ENCODE measurements around the gene KIAA2012.
"Not testable (repeated sequence)": the region's sequence is repeated elsewhere in the genome, so short reads cannot be mapped to it uniquely, and the experiment has no call there.

Gene KIAA2012

DNA sequence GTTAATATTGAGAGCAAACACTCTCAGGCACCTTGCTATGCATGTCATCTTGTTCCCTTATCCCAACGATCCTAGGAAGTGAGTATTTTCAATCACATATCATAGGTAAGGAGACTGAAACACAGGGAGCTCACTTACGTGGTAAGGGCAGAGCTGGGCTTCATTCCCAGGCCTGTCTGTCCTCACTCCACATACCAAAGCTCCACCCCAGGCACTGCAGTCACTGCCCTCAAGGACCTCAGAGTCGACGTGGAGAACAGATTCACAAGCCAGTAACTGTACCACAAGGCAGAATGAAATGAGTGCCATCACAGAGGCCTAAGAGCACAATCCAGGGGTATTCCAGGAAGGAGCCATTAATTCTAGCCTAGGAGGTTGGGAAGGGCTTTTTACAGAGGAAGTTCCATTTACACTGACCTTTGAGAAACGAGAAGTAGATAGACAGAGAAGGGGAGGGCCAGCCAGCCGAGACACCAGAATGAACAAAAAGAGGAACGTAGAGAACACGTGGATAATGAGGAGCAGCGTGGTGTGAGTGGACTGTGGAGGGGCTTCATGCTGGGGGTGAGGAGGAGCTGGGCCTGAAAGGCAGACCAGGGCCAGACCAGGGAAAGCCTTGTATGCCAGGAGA lies 48.6 kb downstream of the KIAA2012 start:
- DNase-seq: no peak

DNA sequence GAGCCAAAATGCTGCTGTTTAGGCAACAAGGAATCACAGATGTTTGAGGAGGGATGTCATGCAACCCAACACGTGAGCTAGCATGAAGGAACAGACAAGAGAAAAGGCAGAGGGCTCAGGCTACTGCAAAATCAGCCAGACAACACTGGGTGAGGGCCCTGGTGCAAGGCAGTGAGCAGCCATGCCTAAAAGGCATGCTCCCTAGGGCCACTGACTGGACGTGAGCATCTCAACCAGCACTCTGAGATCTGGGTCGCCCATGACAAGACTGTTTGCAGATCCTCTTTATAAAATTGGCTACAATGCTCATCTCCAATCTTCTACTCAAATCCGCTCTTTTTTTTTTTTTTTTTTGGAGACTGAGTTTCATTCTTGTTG lies 49.1 kb downstream of the KIAA2012 start:
- DNase-seq: no peak

DNA sequence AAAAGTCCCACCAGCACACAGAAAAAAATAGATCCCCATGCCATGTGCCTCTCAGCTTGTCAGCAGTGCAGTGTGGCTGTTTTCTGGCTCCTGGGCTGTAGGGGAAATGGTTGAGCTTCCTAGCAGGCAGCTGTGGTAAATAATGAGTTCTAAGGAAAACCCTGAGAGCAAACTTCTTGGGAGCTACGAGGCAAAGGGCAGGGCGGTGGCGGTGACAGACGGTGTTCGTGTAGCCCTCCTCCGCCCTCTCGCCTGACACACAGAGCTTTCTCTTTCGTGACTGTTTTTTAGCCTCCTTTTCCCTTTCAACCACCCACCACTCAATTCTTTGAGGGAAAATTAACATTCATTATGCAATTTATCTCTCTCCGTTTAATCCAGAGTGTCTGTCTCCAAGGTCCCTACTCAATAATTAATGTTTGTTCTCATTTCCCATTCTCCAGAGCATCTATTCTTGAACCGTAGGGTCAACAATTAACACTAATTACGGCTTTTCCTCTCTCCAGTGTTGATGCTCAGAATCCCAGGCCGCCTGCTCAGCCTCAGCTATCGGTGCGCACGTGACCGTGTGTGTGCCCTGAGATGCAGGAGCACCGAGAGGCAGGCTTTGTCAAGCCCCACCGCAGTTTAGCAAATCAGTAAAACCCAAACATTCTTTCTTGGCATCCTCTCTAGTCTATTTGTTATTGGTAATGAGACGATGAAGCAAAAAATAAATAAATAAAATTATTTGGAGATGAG lies 50.1 kb downstream of the KIAA2012 start:
- no peak for DNase-seq

DNA sequence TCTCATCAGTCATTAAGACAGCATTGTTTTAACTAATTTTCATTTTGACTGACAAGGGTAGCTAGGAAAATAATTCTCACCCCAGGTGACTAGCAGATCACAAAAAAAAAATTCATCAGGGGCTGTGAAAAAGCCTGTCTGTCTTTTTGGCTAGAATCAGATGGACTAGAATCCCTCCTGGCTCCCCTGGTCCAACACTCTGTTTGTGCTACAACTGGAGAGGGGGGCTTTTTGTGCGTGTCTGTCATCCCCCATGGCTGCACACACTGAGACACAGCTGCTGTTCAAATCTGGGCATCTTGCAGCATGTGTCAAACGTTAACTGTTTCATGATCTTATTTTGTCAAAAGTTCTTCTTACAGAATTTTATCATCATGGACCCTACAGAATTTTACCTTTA lies 51.2 kb downstream of the KIAA2012 start:
- no peak for DNase-seq

DNA sequence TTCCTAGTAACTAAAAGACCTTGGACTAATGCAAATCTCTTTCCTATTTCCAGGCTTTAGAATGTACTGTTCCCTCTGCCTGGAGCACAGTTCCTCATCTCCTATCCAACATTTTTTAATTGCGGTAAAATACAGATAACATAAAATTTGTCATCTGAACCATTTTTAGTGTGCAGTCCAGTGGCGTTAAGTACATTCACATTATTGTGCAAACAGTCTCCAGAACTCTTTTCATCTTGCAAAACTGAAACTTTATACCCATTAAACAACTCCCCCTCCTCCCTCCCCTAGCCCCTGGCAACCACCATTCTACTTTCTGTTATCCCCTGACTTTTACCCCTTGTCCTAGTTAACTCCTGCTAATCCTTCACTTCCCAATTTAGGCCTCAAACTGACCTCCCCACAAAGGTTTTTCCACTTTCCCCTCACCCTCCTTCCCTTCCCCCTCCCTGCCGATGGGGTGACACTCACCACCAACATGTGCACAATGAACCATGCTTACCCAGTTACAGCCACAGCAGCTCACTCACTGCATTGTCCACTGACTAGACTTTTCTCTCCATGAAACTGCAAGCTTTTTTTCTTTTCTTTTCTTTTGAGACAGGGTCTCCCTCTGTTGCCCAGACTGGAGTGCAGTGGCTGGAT lies 54.8 kb downstream of the KIAA2012 start:
- DNase-seq: no peak

DNA sequence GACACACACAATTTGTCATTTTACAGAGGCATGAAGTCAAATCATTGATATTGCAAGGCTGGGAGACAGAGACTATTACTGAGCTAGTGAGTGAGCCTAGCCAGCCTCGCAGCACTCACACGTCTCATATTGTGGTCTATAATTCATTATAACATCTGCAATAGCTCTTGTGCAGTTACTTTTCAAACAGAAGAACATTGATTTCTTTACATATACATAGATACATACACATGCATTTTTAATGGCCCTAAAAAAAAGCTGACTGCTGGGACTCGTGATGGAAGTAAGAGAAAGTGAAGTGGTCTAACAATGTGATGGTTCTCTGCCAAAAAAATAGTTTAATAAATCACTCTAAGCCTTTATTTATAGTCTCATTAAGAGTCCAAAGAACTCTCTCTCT lies 56.8 kb downstream of the KIAA2012 start:
- DNase-seq: no peak

DNA sequence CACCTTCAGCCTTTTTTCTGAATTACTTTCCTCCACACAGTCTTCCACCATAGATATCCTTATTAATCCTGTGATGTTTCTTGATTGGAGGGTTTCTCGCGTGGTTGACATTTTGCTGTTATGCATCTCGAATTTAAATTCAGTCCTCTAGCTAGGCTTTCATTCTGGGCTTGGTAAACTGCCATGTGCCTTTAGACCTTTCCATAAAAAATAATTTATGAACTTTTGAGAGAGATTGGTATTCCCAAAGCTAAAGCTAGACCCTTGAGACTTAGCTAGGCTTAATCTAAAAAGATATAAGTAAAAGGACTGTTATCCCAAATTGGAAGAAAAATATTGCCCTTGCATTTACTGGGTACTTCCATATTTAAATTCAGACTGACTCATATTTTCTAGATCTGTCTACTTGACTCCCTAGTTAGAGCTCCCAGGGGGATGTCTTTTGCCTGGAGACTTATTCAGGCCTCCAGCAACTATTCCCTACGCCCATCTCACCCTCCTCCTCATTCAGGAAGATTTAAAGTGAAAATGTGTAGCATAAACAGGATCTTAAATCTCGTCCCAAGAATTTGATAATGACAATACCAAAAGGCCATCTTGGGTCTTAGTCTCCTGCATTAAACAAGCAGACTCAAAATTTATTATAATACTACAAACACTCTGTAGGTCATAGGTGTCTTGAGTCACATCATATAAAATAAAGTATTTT lies 60.3 kb downstream of the KIAA2012 start:
- no peak for DNase-seq

DNA sequence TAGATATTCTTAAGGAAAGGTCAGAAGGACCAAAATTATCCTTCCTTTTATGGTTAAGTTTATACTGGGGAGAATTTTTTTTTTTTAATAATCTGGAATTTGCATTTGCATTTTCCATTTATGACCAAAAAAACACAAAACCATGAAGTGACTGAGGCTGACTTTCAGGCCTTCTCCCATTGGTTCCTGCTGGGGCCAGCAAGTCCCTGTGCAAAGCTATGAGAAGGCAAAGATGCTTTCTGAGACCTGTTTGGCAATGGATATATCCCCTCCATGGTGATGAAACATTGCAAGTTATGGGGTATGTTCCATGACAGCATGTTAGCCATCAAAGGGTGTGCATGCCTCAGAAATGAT lies 60.8 kb downstream of the KIAA2012 start:
- no peak for DNase-seq

DNA sequence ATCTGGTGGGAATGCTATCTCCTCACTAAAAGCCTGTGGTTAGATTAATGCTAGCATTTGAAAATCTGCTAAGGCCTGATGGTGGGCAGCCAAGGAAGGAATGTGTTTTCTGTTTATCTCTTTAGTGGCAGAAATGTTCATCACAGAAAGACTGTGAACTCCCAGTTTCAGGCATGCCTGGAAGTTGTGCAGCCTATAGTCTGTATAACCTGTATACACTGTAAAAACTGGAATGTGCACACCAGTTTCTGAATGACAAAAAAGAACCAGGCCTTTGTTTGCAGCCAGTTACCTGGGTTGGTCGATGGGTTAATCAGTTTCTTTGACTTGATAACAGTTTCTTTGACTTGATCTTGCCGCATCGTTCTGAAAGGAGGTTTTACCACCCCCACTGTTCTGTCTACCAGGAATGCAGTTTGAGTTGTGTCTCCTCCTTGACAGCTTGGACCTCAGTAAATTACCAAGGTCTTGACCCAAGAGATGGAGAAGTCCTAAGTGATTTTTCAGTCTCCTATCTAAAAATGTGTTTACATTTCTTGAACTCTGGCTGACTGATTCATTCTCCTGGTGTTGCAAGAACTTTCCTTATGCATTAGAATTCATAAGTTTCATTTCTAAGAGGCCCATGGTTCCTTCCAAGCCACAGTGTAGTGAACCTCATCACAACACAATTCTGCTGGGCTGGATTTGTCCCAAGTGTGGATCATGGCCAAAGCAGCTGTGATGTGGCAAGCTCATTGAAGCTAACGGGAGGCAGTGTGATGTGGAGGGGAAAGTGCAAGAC lies 62.2 kb downstream of the KIAA2012 start:
- no peak for DNase-seq

DNA sequence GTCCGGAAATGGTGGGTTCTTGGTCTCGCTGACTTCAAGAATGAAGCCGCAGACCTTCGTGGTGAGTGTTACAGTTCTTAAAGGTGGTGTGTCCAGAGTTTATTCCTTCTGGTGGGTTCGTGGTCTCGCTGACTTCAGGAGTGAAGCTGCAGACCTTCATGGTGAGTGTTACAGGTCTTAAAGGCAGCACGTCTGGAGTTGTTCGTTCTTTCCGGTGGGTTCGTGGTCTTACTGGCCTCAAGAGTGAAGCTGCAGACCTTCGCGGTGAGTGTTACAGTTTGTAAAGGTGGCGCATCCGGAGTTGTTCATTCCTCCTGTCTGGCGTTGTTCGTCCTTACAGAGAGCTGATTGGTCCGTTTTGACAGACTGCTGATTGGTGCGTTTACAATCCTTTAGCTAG lies 63.0 kb downstream of the KIAA2012 start:
- not testable (repeated sequence) for DNase-seq

DNA sequence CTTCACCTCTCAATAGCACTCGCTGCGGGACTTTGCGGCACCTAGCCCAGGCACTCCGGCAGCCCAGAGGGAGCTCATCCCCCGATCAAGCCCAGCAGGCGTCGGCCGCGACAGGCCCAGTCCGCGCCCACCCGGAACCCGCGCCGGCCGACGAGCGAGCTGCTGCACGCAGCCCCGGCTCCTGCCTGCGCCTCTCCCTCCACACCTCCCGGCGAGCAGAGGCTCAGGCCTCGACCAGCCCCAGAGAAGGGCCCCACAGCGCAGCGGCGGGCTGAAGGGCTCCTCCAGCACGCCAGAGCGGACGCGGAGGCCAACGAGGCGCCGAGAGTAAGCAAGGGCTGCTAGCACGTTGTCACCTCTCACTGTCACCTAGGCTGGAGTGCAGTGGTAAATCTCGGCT lies 63.5 kb downstream of the KIAA2012 start:
- no peak for DNase-seq

DNA sequence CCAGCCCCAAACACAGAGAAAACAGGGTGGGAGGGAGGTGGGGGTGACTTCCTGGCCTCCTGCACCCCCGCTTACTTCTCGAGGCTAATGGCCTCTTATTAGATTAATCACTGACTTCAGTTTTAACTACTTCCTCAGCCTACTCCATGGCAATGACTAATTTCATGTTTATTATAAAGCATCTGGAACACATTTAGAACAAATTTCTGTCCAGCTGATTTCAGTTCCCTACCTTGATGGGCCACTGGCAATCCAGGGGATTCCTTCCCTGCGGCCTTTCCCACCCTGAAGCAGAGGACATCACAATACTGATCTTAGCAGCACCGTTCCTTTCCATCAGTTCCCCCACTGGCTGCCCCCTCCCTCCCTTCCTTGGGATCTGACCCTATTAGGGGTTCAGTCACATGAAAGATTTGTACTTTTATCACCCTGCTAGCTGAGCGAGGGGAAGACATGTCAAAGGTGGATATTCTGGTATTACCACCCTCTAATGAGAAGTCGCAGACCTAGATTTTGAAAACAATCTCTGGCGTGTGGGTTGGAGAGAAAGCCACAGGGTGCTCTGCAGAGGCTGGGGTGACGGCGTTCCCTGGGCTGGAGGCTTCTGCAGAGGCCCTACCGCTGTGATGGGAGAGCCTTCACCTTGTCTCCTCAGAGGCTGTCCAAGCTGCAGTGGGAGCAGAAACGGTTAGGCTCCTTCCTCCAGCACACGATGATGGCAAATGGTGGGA lies 67.6 kb downstream of the KIAA2012 start:
- DNase-seq: no peak

DNA sequence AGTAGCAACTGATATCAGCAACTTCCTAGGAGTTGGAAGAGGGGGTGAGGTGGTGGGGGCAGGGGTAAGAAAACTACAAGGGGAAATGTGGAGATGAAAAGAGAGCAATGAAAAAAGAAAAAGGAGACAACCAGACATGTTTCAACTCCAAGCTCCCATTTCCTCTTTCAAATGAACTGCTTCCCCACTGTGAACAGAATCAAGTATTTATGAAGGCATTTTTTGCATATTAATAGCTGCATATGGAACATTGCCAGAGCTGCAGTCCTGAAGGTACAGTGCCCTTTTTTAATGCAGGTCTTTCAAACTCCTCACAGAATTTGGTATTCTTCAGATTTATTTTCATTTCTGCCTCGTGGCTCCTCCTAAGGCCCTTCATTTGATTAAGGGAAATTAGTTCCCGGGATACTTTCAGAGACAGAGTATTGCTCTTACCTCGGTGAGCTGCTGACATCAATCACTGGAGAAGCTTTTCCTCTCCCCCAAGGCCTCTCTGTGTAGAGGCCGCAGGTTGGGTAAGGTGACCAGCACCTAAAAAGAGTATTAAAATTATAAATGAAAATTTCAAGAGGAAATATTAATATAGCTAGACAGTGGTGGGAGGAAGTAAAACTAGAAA lies 68.4 kb downstream of the KIAA2012 start:
- DNase-seq: no peak

DNA sequence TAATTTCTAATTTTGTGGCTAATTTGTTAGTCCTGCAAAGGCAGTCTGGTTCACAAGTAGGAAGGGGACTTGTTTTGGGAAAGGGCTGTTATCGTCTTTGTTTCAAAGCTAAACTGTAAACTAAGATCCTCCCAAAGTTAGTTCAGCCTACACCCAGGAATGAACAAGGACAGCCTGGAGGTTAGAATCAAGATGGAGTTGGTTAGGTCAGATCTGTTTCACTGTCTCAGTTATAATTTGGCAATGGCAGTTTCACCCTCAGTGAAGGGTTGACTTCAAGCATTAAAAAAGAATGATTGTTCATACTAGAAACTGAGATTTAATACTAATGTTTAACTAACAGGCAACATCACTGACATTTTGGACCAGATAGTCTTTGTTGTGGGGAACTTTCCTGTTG lies 69.5 kb downstream of the KIAA2012 start:
- no peak for DNase-seq

DNA sequence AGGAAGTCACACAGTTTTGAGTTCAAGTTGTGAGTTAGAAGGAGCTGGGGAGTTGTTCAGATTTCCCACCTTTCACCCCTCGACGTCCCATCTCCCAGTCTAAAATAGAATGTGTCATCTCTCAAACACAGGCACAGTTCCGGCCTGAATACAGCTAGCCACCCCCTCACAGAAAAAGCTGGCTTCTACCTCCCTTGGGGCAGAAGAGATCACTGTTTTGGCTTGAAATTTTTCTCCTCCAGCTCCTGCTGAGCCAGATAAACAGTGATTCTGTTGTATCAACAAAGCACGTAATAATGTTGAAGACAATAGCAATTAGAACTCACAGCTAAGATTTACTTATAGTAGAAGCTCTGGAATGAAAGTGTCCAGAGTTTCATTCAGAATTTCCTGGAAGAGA lies 74.7 kb downstream of the KIAA2012 start:
- DNase-seq: no peak

DNA sequence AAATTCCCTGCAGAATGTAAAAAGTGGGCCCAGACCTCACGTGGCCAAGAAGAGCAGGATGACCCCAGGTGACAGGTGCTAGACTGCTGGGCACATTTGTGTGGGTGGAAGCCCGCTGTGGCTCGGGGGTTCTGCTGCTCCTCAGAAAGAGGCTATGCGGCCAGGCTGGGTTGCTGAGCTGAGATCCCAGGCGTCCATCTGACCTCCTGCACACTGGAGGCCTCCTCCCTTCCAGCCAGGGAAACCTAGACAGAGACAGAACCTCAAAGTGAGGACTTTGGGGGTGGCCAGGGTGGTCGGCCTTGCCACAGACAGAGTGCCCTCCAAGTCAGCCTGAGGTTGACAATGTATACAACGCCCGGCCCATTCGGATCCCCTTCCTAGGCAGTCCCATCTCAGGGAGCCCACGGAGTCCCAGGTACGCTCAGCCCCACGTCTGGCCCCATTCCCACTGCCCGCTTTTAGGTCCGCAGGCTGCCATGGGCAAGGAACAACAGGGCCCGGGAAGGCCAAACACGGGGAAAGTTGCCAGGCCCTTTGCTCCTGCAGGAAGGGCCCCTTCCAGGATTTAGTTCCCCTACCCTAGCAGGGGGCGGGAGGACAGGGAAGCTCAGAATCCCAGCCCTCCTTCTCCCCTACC lies 75.6 kb downstream of the KIAA2012 start:
- DNase-seq: no peak

DNA sequence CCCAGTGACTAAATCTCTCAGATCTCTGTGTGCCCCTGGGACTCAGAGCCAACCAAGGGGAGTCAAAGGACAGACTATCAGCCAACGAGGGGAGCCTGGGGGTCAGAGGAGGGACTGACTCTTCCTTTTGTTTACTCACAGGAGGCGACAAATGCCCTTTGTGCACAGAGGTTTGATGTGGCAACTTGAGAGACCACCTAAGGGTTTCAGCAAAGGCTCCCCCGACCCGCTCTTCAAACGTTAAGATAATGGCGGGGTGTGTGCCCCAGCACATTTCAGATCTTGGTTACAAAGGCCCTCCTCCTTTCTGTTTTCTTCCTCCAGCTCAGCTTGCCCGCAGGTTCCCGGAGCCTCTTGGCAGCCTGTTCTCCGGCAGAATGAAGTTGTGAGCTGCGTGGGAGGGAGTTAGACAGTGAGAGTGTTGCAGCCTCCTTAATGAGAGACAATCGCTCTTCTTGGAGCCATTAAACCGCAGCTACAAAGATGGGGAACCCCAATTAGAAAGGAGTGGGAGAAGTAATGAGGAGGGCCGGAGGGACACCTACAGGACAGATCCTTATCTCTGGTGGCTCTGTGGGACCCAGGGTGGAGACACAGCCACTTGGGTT lies 76.2 kb downstream of the KIAA2012 start:
- no peak for DNase-seq

DNA sequence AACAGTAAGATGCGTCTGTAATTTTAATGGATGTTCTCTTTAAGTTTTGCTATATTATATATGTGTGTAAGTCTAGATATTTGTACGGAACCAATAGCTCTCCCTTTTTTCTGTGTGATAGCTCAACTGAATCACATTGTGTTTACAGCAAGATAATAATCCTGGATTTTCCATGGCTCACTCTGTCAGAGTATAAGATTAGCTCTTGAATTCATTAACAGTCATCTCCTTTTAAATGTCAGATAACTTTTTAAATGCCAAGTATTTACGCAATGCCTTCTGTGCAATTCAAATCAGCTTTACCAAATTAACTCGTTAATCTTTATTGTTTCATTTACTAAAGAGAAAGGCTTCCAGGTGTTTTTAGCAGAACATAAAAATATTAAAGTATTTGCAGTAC lies 76.9 kb downstream of the KIAA2012 start:
- DNase-seq: no peak

DNA sequence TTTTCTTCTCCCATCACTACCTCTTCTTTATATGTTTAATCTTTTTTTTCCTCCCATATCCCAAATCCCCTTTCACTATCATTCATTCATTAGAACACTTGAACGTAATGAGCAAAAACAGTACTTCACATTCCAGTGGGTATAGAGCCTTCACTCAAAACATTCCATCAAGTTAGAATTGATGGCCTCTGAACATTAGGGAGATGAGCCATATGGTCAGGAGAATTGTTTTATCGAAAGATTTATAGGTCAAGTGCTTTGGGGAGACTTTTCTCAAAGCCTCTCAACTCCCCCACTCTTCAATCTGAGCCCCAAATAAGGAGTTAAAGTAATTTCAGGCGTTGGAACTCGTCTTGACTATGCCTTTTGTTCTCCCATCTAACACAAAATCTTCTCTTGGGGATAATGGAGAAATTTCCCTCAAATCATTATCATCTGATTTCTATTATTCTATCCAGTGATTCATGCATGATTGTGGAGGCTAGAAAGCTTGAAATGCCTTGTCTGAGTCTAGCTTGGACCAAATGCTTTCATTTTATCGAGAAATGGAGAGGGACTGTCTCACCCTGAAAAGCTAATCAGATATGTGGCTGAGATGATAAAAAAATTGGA lies 79.2 kb downstream of the KIAA2012 start:
- DNase-seq: no peak

DNA sequence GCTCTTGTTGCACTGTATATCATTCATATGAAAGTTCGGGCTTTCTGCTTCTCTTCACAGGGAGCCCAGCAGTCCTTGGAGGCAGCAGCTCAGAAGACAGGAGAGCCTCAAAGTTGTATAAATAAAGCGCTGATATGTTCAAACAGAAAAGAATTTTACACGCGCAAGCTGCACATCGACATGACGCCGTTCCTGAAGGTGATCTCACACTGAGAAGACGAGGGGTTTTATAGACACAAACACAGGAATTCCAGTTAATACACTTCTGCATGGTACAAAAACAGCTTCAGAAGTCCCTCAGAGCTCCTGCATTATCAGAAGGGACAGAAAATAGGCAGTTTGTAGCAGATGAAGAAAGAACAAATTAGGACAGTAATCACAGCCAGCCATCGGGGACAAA lies 81.6 kb downstream of the KIAA2012 start:
- DNase-seq: no peak

Measured in NCI-H2171 (cell line).